ENCODE measurements around the gene PTGIR. TPM values are rescaled to one million over a fixed set of nuclear protein-coding genes. Genes with fewer than 3 reads are reported as not detected.

Gene PTGIR
- total RNA-seq, 3 donors from 2014 or later (not counting 1 experiment from before 2014, with no cell fraction given), result 0.75 to 1.4 (median 1.0) TPM

GRCh38 chr19:46654621-46655152 is 29.8 kb upstream of the PTGIR start:
- no peak for TF ChIP-seq CTCF (IDR thresholded peaks at IDR 0.05)
- ATAC-seq (no peak), DNase-seq (no peak)
- Mint-ChIP-seq H3K36me3 (no peaks in the 10 kb centered on the region), H3K9me3 (no peaks in the 10 kb centered on the region), H3K4me3 (no peak overlapping the region), H3K27me3 (ENCODE audit: low read depth in 2 of 2) (peaks cover 46 to 52% of the 10 kb centered on the region in 2 donors), H3K27ac (no peak overlapping the region), H3K4me1 (peaks cover 3 to 10% of the 10 kb centered on the region in 2 donors)
- Histone ChIP-seq H3K4me1 (ENCODE audit: control insufficient read depth, insufficient read depth, low read length) (peaks cover 6% of the 10 kb centered on the region), H3K27ac (ENCODE audit: low read length) (no peak overlapping the region), H3K27me3 (ENCODE audit: control insufficient read depth, insufficient read depth, low read length) (peaks cover 27% of the 10 kb centered on the region), H3K9me3 (ENCODE audit: control insufficient read depth, insufficient read depth, low read length) (no peaks in the 10 kb centered on the region), H3K36me3 (ENCODE audit: control insufficient read depth, insufficient read depth, low read length) (no peaks in the 10 kb centered on the region), H3K4me3 (ENCODE audit: low read length) (no peak overlapping the region)
- intact Hi-C loops (cut with micrococcal nuclease), result no loop called here
- WGBS (ENCODE audit: insufficient coverage), result 73% methylated on average over 15 of the region's 16 CpGs

DNA sequence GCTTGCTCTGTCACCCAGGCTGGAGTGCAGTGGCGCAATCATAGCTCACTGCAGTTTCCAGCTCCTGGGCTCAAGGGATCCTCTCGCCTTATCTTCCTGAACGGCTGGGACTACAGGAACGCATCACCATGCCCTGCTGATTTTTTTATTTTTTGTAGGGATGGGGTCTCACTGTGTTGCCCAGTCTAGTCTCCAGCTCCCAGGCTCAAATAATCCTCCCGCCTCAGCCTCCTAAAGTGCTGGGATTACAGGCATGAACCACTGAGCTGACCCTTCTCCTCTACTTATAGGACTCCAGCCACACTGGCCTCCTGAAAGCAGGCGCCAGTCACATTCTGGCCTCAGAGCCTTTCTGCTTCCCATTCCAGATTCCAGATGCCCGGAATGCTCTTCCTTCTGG is 25.6 kb upstream of the PTGIR start:
- H3K4me1 ChIP-seq (ENCODE audit: control insufficient read depth, insufficient read depth, low read length), result no peaks in the 10 kb centered on the region
- H3K9me3 ChIP-seq (ENCODE audit: control insufficient read depth, insufficient read depth, low read length), result peaks cover 5% of the 10 kb centered on the region
- TF ChIP-seq CTCF (IDR thresholded peaks at IDR 0.05), result no peak
- no peak overlapping the region for H3K4me3 ChIP-seq (ENCODE audit: low read length)
- Mint-ChIP-seq H3K4me3 (no peak overlapping the region), H3K4me1 (peaks cover 0 to 7% of the 10 kb centered on the region in 2 donors), H3K27me3 (ENCODE audit: low read depth in 2 of 2) (peaks cover 49 to 52% of the 10 kb centered on the region in 2 donors), H3K27ac (no peak overlapping the region), H3K36me3 (no peaks in the 10 kb centered on the region), H3K9me3 (no peaks in the 10 kb centered on the region)
- H3K27ac ChIP-seq (ENCODE audit: low read length), result no peak overlapping the region
- peaks cover 19% of the 10 kb centered on the region for H3K27me3 ChIP-seq (ENCODE audit: control insufficient read depth, insufficient read depth, low read length)
- ATAC-seq (no peak), DNase-seq (no peak)
- intact Hi-C loops (cut with micrococcal nuclease), result no loop called here
- no peaks in the 10 kb centered on the region for H3K36me3 ChIP-seq (ENCODE audit: control insufficient read depth, insufficient read depth, low read length)
- WGBS (ENCODE audit: insufficient coverage), result 86% methylated on average over 7 of the region's 7 CpGs

DNA sequence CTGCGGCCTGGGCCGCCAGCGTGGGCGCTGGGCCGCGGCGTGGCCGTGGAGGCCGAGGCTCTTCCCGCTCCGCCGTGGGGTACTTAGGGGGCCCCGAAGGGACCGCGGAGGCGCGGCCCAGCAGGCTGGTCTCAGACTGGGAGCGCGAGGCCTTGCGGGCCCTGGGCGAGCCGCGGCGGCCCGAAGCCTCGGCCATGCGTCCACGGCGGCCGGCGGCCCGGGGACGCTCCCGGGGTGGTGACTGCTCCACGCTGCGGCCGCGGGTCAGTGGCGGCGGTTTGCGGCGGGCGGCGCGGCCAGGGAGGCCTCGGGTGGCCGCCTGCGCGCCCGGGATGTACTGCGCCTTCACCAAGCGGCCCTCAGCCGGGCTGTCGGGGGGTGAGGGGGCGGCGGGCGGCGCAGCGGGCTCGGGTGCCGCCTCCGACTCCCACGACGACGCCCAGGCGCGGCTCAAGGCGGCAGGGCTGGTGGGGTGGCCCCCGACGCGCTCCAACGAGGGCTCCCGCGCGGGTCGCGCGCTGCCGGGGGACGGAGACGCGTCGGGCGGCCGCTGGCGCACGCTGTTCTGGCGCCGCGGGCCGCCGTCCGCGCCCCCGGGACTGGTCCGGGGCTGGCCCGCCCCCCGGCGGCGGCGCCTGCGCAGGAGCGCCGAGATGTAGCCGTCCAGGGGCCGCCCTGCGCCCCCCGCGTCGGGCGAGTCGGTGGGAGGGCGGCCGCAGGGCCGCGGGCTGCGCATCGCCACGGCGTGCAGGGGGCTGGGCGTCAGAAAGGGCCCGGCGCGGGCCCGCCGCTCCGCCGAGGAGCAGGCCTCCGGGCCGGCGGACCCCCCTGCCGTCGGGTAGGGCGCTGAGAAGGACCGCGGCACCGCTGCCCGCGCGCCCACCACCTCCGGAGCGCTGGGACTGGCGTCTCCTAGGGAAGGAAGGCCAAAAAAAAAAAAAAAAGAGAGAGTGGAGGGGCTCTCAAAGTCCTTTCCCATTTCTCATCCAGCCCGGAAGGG is 24.4 kb upstream of the PTGIR start:
- H3K4me3 ChIP-seq (ENCODE audit: low read length), result no peak overlapping the region
- no peak overlapping the region for H3K27ac ChIP-seq (ENCODE audit: low read length)
- 24% methylated on average over 144 of the region's 144 CpGs for WGBS (ENCODE audit: insufficient coverage)
- H3K27me3 Mint-ChIP-seq (ENCODE audit: low read depth in 2 of 2), result peaks cover 48 to 53% of the 10 kb centered on the region in 2 donors
- ATAC-seq (no peak), DNase-seq (no peak)
- no peaks in the 10 kb centered on the region for H3K4me1 ChIP-seq (ENCODE audit: control insufficient read depth, insufficient read depth, low read length)
- no peaks in the 10 kb centered on the region for H3K36me3 ChIP-seq (ENCODE audit: control insufficient read depth, insufficient read depth, low read length)
- peaks cover 19% of the 10 kb centered on the region for H3K27me3 ChIP-seq (ENCODE audit: control insufficient read depth, insufficient read depth, low read length)
- no peak overlapping the region for H3K27ac Mint-ChIP-seq
- H3K36me3 Mint-ChIP-seq, result no peaks in the 10 kb centered on the region
- peaks cover 0 to 7% of the 10 kb centered on the region in 2 donors for H3K4me1 Mint-ChIP-seq
- TF ChIP-seq CTCF (IDR thresholded peaks at IDR 0.05), result no peak
- H3K9me3 ChIP-seq (ENCODE audit: control insufficient read depth, insufficient read depth, low read length), result peaks cover 5% of the 10 kb centered on the region
- H3K9me3 Mint-ChIP-seq, result no peaks in the 10 kb centered on the region
- intact Hi-C loops (cut with micrococcal nuclease), result no loop called here
- no peak overlapping the region for H3K4me3 Mint-ChIP-seq
